Amniotic epithelial cell (primary cell): ENCODE measurements around the gene C1QTNF8.

Experiments
- DNase-seq: peaks from one replicate; pipeline ENCODE4 v3.0.0-alpha.2; 2010; ENCODE audit warnings: low read depth

The C1QTNF8 gene

DNA sequence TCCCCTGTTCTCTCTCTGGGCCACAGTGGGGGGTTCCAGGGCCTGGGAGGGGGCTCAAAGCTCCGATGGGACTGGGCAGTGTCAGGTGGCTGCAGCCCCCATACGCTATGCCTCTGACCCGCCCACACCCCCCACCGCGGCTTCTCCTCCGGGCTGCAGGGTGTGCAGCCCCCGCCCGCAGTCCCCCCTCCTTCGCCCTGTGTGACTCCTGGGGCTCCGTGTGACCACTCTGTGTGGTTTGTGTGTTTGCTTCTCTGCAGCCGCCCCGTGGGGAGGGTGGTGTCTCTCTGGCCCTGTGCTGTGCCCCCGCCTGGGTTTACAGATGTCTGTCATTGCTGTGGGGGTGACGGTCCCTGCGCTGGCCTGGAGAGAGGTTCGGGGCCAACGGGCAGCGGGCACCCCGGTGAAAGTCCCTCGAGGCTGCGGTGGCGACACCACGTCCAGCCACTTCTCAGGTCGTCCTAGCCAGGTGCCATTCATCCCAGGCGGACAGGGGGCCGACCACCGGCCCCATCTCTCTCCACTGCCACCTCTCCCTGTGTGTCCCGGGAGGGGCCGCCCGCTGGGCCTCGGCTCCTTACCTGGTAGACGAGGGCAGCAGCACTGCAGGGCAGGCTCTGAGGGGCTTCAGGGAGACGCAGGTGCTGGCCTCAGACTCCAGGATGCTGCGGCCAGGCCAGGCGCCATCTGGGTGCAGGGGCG lies 18.0 kb downstream of the C1QTNF8 start:
- DNase-seq: no peak

DNA sequence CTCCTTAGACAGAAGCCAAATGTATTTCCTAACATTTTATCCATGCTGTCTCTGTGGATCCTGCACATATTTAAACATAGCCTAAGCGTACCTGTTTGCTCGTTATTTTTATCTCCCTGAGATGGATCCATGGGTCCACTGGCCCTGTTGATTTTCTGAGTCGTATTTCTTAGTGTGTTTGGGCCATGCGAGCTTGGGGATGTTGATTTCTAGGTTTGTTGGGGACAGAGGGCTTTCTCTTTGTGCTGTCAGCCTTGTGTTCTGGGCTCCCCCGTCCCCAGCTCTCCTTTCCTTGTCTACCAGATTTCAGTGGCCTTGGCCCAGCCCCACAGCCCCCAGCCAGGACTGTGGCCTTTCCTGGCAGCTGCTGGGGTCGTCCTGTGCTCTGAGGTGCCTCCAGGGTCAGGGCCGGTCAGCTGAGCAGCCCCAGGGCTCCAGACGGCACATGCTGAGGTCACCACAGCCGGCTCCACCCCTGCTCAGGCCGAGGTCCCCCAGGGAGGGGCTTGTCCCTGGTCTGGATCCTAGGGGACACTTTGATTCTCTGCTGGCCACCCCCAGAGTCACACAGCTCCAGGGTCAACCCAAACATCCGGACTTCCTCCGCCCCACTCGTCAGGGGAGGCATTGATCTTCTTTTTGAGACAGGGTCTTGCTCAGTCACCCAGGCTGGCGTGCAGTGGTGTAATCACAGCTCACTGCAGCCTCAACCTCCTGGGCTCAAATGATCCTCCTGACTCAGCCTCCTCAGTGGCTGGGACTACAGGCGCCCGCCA lies 19.1 kb downstream of the C1QTNF8 start:
- DNase-seq: no peak

DNA sequence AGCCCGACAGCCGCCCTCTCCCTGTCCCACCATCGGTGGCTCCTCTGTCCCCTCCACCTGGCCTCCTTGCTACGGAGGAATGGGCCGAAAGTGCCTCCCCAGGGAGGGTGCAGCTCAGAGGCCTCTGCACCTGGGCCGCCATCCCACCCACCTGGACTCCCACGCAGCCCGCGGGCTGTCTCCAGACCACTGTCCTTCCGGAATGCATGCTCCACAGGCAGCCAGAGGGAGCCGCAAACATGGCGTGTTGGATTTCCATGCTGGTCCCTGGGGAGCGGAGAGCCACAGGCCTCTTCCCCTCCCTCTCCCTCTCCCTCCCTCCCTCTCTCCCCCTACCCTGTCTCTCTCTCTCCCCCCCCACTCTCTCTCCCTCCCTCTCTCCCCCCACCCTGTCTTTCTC lies 20.5 kb downstream of the C1QTNF8 start:
- no peak for DNase-seq

DNA sequence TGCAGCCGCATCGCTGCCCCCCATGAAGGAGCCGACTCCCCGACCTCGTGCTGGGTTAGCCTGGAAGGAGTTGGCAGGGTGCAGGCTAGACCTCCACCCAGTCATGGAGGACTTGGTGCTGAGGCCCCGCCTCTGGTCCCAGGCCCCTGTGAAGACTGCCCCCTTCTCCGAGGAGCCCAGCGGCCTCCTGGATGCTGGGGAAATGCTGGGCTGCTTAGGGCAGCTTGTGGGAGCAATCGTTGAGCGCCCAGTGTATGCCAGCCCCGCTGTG lies 21.7 kb downstream of the C1QTNF8 start:
- no peak for DNase-seq

DNA sequence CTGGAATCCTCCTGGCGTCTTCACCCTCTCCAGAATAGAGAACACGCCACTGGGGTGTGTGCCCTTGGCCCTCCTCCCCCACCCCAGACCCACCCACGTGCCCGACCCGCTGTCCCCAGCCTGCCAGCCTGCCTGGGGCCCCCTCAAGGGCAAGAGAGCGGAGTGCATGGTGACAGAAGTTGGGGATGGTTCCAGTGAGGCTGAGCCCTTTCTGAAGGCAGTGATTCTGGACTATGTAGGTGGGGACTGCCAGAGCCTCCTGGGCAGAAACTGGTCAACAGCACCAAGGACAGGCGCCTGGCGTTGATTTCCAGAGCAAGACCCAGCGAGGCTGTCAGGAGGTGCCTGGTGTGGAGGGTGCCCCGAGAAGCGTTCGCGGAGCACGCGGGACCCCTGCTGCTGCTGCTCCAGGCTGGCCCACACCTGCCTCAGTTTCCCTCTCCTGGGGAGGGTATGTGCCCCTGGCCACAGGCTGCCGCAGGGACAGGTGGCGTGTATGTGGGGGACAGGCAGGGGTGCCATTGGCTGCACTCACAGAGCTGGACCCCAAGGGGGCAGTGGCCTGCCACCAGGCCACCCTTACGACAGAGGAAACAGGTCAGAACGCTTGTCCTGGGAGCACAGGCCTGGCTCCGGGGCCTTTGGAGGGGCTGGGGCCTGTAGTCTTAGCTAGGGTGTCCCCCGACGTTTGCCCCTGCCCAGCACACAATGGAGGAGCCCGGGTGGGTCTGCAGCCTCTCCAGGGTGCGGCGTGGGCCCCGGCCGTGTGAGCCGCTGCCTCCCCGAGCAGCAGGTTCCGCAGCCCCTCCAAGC lies 22.3 kb downstream of the C1QTNF8 start:
- no peak for DNase-seq

DNA sequence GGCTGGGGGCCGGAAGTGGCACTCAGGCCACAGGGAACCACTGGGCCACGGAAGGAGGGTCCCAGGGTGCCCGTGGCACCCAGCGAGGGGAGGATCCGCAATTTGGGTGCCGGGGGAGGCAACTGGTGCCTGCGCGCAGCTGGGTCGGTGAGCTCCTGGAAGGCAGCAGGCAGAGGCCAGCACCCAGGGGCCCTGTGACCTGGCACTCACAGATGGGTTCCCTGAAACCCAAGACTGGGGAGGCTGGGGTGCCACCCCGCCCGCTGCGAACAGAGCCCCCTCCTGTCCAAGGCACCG lies 22.8 kb downstream of the C1QTNF8 start:
- no peak for DNase-seq

DNA sequence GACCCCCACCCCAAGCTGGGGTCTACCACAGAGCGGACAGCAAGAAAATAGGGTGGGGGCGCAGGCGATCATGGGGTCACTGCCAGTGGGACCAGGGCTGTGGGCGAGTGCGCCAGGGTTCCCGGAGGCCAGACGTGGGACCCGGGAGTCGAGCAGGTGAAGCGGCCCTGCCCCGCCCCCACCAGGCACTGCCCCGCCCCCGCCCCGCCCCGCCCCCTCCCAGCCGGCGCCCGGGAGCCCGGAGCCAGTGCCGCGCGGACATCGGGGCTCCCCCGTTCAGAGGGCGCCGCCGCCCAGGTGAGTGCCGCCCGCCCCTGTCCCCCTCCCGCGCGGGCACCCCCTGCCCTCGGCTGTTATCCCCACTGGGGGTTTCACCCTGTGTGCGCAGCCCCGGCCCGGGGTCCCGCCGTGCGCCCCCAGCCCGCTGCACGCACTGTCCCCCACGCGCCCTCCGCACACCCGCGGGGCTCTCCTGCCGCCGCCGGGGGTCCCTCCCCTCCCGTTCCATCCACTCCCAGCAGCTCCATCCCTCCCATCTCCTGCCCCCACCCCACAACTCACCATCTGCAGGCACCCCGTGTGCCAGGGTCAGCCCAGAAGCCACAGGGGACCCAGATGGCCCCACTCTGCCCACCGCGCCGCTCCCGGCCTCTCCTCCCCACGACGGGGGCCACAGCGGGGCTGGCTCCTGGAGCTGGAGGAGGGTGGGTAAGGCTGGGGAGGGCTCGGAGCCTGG lies 23.4 kb downstream of the C1QTNF8 start, which contains the start of gene SSTR5:
Gene SSTR5 (plus strand): TSS at position 222 of the 736 bp plus-strand sequence. CDS start 6,122 bp downstream, outside the sequence.
- DNase-seq: no peak

DNA sequence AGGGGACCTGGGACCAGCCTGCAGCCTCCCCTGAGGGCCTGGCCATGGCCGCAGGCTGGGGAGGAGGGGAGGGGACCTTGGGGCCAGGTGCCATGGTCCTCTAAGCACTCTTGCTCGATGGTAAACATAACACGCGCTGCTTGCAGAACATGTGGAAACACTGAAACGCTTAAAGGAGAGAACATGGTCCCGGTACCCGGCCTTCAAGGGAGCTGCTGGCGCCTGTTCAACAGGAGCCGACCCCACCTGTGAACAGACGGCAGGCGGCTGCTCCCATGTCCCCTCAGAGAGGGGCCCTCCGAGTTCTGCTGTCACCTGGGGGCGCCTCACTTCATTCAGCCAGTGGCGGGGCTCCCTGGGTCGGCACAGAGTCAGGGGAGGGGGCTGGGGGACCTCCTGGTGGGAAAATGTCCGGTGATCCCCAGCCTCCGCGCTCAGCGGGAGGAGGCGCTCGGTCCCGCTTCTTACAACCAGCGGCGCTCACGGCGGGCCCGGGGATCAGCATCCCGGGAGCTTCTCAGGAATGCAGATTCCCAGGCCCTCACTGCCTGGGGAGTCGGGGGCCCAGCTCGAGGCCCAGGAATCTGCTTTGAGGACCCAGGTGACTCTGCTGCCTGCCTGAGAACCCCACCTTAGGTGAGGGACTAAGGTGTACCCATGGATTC lies 24.4 kb downstream of the C1QTNF8 start:
- no peak for DNase-seq

DNA sequence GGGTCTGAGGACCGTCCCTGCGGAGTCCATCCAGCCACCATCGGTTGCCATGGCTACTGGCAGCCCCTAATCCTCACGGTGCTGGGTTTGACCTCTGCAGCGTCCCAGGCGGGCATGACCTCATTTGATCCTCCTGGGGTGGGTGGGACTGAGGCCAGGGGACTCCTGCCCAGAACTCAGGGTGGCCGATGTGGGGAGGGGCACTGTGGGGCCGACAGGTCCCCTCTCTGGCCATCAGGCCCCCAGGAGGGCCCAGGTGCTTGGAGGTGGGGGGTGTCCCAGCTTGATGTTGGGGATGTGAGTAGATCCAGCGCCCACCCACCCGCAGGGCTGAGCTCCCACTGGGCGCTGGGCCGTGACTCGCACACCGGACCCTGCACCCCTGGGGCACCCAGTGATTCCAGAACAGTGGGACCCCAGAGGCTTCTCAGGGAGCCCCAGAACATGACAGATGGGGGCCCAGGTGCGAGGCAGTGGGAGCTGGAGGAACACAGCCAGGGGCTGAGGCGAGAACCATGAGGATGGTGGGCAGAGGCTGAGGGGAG lies 25.1 kb downstream of the C1QTNF8 start:
- no peak for DNase-seq

DNA sequence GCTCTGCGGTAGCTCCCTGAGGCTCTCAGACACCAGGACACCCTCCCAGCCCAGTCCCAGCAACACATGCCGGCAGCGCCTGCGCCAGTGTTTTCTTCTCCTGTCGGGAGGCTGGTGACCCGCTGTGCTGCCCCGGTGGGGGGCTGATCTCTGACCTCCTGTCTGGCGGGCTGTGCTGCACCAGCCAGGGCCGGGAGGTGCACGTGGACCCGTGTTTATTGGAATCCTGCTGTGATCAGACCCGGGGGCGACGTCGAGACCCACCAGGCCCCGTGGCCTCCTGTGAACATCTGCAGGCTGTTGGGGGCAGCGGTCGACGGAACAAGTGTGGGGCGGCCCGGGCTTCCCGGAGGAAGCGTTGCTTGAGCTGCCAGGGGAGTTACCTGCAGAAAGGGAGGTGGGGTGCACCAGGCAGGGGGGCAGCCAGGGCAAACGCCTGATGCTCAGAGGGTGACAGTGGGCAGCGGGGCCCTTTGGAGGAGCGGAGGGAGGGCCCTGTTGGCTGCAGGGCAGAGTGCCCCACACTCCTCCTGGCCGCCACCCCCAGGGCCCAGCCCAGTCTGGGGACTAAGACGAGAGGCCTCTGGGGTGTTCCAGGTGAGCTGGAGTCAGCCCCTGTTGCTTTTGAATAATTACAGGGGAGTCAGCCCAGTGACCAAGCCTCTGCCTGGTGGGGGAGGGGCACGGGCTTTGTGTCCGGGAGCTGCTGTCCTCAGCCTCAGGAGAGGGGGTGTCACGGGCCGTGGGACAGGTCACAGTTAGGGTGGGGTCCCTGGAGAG lies 25.8 kb downstream of the C1QTNF8 start:
- no peak for DNase-seq

DNA sequence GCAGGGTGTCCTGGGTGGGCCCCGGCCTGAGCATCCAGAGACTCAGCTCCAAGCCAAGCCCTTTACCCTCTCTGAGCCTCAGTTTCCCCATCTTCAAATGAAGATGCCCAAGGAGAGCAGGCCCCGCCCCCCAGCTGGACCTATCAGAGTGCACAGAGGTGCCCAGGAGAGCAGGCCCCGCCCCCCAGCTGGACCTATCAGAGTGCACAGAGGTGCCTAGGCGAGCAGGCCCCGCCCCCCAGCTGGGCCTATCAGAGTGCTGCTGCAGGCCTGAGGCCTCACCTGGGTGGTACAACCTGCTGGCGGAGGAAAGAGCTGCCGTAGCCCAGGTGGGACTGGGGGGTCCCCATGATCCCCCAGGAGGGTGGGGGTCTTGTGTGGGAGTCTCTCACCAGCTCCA lies 26.9 kb downstream of the C1QTNF8 start:
- no peak for DNase-seq

DNA sequence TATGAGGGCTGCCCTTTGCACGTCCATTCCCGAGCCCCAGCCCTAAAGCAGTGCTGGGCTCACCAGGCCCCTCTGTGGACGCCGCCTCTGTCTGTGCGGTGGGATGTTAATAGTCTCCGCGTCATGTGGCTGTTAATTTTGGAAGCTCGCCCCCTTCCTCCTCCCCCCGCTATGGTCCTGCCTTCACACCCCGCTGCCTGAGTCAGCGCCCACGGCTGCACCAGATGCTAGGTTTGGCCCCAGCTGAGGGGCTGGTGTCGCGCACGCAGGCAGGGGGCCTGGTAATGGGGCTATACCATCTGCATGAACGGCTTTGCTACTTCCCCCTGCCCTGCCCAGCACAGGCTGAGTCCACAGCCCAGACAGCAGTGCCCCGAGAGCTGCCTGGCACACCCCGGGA lies 27.6 kb downstream of the C1QTNF8 start:
- DNase-seq: no peak

DNA sequence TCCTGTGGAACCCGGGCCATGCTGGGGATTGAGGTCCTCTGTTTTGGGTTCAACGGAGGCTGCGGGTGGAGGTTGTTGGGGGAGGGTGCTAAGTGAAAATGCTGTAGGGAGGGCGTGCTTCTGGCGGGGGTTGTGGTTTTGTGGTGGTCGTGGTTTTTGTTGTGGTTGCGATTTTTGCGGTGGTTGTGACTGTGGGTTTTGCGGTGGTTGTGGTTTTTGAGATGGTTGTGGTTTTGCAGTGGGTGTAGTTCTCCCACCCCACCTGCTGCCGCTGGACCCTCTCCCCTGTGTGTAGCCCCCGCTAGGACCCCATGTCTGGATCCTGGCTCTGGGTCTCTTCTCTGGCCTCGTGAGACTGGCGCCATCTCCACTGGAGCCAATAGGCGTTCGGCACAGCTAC lies 28.4 kb downstream of the C1QTNF8 start:
- DNase-seq: no peak

DNA sequence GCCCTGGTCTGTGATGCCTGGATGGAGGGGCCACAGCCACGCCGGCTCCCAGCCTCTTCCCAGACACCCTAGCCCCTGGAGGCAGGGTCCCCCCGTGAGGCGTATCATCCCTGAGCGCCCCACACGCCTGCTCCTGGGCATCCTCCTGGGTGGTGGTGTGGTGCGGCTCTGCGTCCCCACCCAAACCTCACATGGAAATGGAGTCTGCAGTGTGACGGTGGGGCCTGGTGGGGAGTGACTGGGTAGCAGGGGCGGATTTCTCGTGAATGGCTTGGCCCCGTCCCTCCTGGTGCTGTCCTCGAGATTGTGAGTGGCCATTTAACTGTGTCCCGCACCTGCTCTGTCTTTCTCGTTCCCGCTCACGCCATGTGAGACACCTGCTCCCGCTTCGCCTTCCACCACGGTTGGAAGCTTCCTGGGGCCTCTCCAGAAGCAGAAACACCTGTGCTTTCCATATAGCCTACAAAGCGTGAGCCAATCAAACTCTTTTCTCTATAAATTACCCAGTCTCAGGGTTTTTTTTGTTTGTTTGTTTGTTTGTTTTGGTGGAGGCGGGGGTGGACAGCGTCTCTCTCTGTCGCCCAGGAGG lies 29.4 kb downstream of the C1QTNF8 start:
- no peak for DNase-seq

DNA sequence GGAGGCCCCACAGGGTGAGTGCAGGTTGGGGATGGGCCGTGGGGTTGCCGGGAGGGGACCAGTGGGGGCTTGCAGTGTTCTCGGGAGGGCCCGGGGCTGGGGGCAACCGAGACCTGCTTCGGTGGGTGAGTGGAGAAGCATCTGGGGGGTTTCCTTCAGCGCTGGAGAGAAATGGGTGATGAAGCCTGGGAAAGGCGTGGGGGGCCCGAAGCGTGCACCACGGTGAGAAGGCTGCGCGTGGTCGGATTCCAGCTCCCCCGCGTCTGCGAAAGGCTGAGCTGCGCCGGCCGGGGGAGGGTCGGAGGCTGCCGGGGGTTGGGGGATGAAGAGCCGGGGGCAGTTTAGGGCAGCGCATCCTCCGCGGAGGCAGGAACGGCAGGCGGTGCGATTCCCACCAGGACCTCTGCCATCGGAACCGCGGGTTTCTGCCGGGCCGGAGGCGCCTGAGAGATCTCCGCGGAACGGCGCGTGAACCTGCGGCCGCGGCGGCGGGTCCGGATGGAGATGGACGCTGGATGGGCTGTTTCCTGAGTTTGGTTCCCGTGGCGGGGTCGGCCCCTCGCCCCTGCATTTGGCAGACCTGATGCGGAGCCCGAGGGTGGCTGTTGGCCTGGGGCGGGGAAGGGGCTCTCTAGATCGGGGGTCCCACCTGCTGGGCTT lies 30.4 kb downstream of the C1QTNF8 start:
- DNase-seq: no peak

DNA sequence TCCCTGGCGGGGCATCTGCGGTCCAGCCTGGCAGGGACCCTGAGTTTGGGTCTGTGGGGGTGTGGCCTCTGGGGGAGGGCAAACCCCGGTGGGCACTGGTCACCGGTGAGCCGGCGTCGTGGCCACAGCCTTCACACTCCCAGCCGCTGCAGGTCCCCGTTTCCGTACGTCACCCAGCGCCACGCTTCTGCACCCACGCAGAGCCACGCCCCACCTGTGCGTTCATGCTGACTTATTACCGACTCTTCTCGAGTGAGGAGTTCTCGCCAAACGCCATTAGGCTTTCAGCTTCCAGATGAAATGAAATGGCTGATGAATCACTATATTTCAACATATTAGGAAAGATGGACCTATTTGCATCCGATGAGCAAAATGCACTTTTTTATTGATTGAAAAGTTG lies 32.3 kb downstream of the C1QTNF8 start:
- DNase-seq: no peak

DNA sequence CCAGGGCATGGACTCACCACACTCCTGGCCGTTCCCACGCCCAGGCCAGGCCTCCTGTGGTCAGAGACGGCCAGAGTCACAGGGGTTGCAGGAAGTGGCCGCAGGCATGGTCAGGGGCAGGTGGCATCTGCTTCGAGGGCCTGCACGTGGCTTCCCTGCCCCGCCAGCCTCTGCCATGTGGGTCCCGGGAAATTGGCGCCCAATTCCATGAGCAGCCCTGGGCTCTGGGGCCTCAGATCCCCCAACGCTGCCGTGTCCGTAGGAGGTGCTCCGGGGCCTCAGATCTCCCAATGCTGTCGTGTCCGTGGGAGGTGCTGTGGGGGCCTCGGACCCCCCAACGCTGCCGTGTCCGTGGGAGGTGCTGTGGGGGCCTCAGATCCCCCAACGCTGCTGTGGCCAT lies 33.1 kb downstream of the C1QTNF8 start:
- no peak for DNase-seq

DNA sequence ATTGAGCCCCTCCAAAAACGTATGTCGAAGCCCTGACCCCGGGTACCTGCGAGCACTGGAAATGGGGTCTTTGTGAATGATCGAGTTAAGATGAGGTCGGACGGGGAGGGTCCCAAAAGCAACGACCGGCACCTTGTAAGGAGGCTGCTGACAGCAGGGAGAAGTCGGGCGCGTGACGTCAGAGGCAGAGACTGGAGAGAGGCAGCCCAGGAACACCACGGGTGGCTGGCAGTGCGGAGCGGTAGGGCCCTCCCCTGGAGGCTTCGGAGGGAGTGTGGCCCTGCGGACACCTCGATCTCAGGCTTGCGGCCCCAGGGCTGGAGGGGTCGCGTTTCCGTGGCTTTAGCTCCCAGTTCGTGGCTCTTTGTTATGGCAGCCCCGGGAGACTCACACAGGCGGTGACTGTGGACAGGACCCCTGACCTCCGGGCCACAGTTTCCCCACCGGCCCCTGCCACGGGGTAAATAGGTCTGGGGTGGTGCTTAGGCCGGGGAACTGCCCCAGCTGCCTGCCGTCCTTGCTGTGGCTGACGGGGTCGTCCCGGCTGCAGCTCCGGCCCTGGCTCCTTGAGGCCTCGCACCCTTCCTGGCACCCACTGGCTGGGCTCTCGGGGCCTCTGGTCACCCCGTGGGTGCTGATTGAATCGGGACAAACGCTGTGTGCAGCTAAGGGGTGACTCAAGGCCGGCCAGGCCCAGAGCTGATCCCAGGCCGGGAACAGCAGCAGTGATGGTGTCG lies 34.1 kb downstream of the C1QTNF8 start:
- no peak for DNase-seq
